Stimulated activated CD4-positive, alpha-beta T cell treated with anti-CD3 and anti-CD28 coated beads, Interleukin-1b, Interleukin-23, amount 100 ng/mL, for 1 hour (primary cell): ENCODE data around the gene CD160.
"Not testable (repeated sequence)": the region's sequence is repeated elsewhere in the genome, so short reads cannot be mapped to it uniquely, and the experiment has no call there.

Source experiments
- DNase-seq, 2 donors: peaks; one replicate each; pipeline ENCODE4 v3.0.0-alpha.2; 2020; ENCODE audit warnings: low read depth in 2 of 2

The CD160 gene

GRCh38 chr1:145759721-145760120 is 40.4 kb downstream of the CD160 start:
- no peak for DNase-seq

- DNase-seq: not testable (repeated sequence)
These were observed 41.2 kb downstream of the CD160 start for GRCh38 chr1:145760395-145760949.

- DNase-seq: not testable (repeated sequence)
These were observed 42.2 kb downstream of the CD160 start for GRCh38 chr1:145761498-145761897.

- DNase-seq: not testable (repeated sequence)
These were observed 42.7 kb downstream of the CD160 start for GRCh38 chr1:145762001-145762400.

GRCh38 chr1:145764231-145764940 is 45.1 kb downstream of the CD160 start:
- not testable (repeated sequence) for DNase-seq

- DNase-seq: not testable (repeated sequence)
These were observed 45.8 kb downstream of the CD160 start for GRCh38 chr1:145765127-145765526.

GRCh38 chr1:145765585-145766360 is 46.5 kb downstream of the CD160 start:
- not testable (repeated sequence) for DNase-seq

- DNase-seq: not testable (repeated sequence)
These were observed 47.6 kb downstream of the CD160 start for GRCh38 chr1:145766926-145767325.

GRCh38 chr1:145768004-145768403 is 48.7 kb downstream of the CD160 start:
- not testable (repeated sequence) for DNase-seq

GRCh38 chr1:145771056-145771455 is 51.8 kb downstream of the CD160 start:
- no peak for DNase-seq

GRCh38 chr1:145773423-145773822 is 54.1 kb downstream of the CD160 start:
- DNase-seq: no peak

GRCh38 chr1:145777357-145778145 is 58.3 kb downstream of the CD160 start:
- no peak for DNase-seq

GRCh38 chr1:145778146-145778540 is 58.8 kb downstream of the CD160 start:
- DNase-seq: no peak

- no peak for DNase-seq
These were observed 63.2 kb downstream of the CD160 start for GRCh38 chr1:145782272-145783099.

- DNase-seq: no peak
These were observed 65.1 kb downstream of the CD160 start for GRCh38 chr1:145784409-145784808.

GRCh38 chr1:145785547-145785946 is 66.2 kb downstream of the CD160 start:
- DNase-seq: no peak

GRCh38 chr1:145786271-145786670 is 67.0 kb downstream of the CD160 start:
- DNase-seq: no peak

- DNase-seq: no peak
These were observed 69.3 kb downstream of the CD160 start for GRCh38 chr1:145788580-145788979.
